GM12878 (cell line): ENCODE measurements around the gene SGSH. TPM values are rescaled to one million over a fixed set of nuclear protein-coding genes. Genes with fewer than 3 reads are reported as not detected.

Experiments used
- ATAC-seq: fragments of 200-7000 bp; cut with Tn5 transposase; 3 replicates; pipeline ENCODE4 v1.9.1; 2020; ENCODE audit warnings: mild to moderate bottlenecking, moderate library complexity
- BruUV-seq: library from RNA; stranded (reverse); fragments of 400-500 nt; replicated peaks from 2 replicates; lab custom pipeline; 2021; lab: Mats Ljungman, UMichigan
- CTCF ChIA-PET: fragments of 300-600 bp; sonication (Branson Sonifier 250); formaldehyde crosslinking; extraction: SDS; loops from one replicate; lab custom pipeline; 2021; ENCODE audit warnings: inconsistent platforms; lab: Yijun Ruan, JAX
- POLR2A ChIA-PET: fragments of 350-600 bp; formaldehyde crosslinking; extraction: SDS; loops from one replicate; lab custom pipeline; 2021; ENCODE audit warnings: inconsistent platforms; lab: Charles Lee
- RAD21 ChIA-PET: fragments of 300-600 bp; sonication (Branson Sonifier 250); formaldehyde crosslinking; loops from one replicate; lab custom pipeline; 2023; ENCODE audit warnings: antibody characterized with exemption; ENCODE audit not compliant: unreplicated experiment; lab: Charles Lee
- SMC1A ChIA-PET: fragments of 300-600 bp; sonication (Branson Sonifier 250); formaldehyde crosslinking; loops from one replicate; lab custom pipeline; 2023; ENCODE audit not compliant: unreplicated experiment, uncharacterized antibody; lab: Charles Lee
- DNase-seq: peaks from one replicate; pipeline ENCODE4 v3.0.0-alpha.2; 2011; ENCODE audit warnings: low read depth, low spot score
- FAIRE-seq: peaks from 3 replicates; lab custom pipeline; 2011; peaks lifted over from hg19 to GRCh38; lab: Jason Lieb, UNC
- H2AFZ ChIP-seq: 2 replicates; pipeline ENCODE4 v1.6.0; 2011; ENCODE audit warnings: low read depth, low read length, control low read depth; ENCODE audit not compliant: control insufficient read depth
- H3K27ac ChIP-seq: 2 replicates; pipeline ENCODE4 v1.5.1; 2011; ENCODE audit warnings: control low read depth; ENCODE audit not compliant: control insufficient read depth, insufficient read depth
- H3K27me3 ChIP-seq, 2 experiments: replicated peaks in 1 of 2; 2 replicates each; pipeline versions ENCODE4 v1.6.0 to v1.6.1; 2011; ENCODE audit warnings: low read length in 1 of 2; ENCODE audit not compliant: control insufficient read depth in 2 of 2, insufficient read depth in 2 of 2
- H3K36me3 ChIP-seq, 2 experiments: 2 replicates each; pipeline ENCODE4 v1.5.1; 2011; ENCODE audit warnings: low read length in 1 of 2; ENCODE audit not compliant: control insufficient read depth in 2 of 2, insufficient read depth in 2 of 2
- H3K4me1 ChIP-seq: 2 replicates; pipeline ENCODE4 v1.6.1; 2011; ENCODE audit warnings: mild to moderate bottlenecking, low read length, moderate library complexity, mixed read lengths; ENCODE audit not compliant: control insufficient read depth, insufficient read depth
- H3K4me2 ChIP-seq: 2 replicates; pipeline ENCODE4 v1.6.0; 2011; ENCODE audit warnings: control low read depth; ENCODE audit not compliant: control insufficient read depth, insufficient read depth
- H3K4me3 ChIP-seq: fragments of 200-600 bp; sonication (generic); 2 replicates; pipeline ENCODE4 v1.5.1; 2016
- H3K79me2 ChIP-seq: 2 replicates; pipeline ENCODE4 v1.6.0; 2011; ENCODE audit warnings: low read length; ENCODE audit not compliant: control insufficient read depth, insufficient read depth
- H3K9ac ChIP-seq: 2 replicates; pipeline ENCODE4 v1.8.0; 2011; ENCODE audit warnings: low read length, control low read depth, mixed read lengths; ENCODE audit not compliant: control insufficient read depth, insufficient read depth
- H3K9me3 ChIP-seq: replicated peaks from 3 replicates; pipeline ENCODE4 v1.5.1; 2011; ENCODE audit warnings: mild to moderate bottlenecking, low read length; ENCODE audit not compliant: control insufficient read depth, insufficient read depth
- H4K20me1 ChIP-seq: 2 replicates; pipeline ENCODE4 v1.6.0; 2011; ENCODE audit not compliant: control insufficient read depth, insufficient read depth
- CHD4 ChIP-seq: fragments of 200-600 bp; sonication (generic); IDR thresholded peaks from 2 replicates; pipeline ENCODE4 v1.6.1; 2016; ENCODE audit warnings: mild to moderate bottlenecking
- CUX1 ChIP-seq: IDR thresholded peaks from 2 replicates; pipeline ENCODE4 v1.6.1; 2012; ENCODE audit warnings: improper control_type of control experiment, low read depth, low read length; ENCODE audit not compliant: insufficient replicate concordance
- DPF2 ChIP-seq: fragments of 450-650 bp; IDR thresholded peaks from 2 replicates; pipeline ENCODE4 v1.6.1; 2017; ENCODE audit warnings: mild to moderate bottlenecking
- EZH2 ChIP-seq: IDR thresholded peaks from 2 replicates; pipeline ENCODE4 v1.6.1; 2012; ENCODE audit warnings: low read depth, mild to moderate bottlenecking, control low read depth, inconsistent platforms, low read length, borderline replicate concordance; ENCODE audit not compliant: control insufficient read depth
- MEF2A ChIP-seq: IDR thresholded peaks from 2 replicates; pipeline ENCODE4 v1.6.1; 2011; ENCODE audit warnings: low read depth, mild to moderate bottlenecking, low read length, moderate library complexity; ENCODE audit not compliant: insufficient read depth
- RBBP5 ChIP-seq: fragments of 200-600 bp; sonication (generic); conservative IDR thresholded peaks from 2 replicates; pipeline ENCODE4 v1.6.1; 2016
- SMC3 ChIP-seq: IDR thresholded peaks from 2 replicates; pipeline ENCODE4 v1.6.1; 2011; ENCODE audit warnings: low read length, improper control_type of control experiment, borderline replicate concordance
- ZNF592 ChIP-seq: fragments of 450-650 bp; IDR thresholded peaks from 2 replicates; pipeline ENCODE4 v1.6.1; 2017; ENCODE audit warnings: mild to moderate bottlenecking, moderate library complexity
- WGBS: methylation state at CpG from one replicate; pipeline ENCODE4 v1.1.6; 2016; ENCODE audit warnings: low lambda C conversion rate; ENCODE audit not compliant: insufficient replicate concordance, insufficient coverage; ENCODE audit errors: missing lambda C conversion rate; 5-methylcytosine and 5-hydroxymethylcytosine counted together
- in situ Hi-C: fragments of 300-500 bp; cut with MboI; formaldehyde crosslinking; loops from 9 replicates; pipeline ENCODE4 v1.14.3; 2018; ENCODE audit warnings: mixed read lengths
- intact Hi-C: fragments of 100-400 bp; cut with micrococcal nuclease; formaldehyde crosslinking; loops from one replicate; pipeline ENCODE4 v1.14.2; 2022; ENCODE audit not compliant: unreplicated experiment
- polyA plus RNA-seq, 11 experiments: library from polyadenylated mRNA; depleted of rRNA in 4 of 11; unstranded in 6 of 11; stranded (reverse) in 5 of 11; fragments of >200 nt; fragmentation: Nextera tagmentation in 4 of 11; fragmentation: Illumina TruSeq in 1 of 11; extraction: Ambion mirVana in 4 of 11; extraction: Trizol in 1 of 11; gene quantifications; 1 replicate in 1 of 11; 2 replicates in 10 of 11; pipeline versions ENCODE4 v1.2.1 to v1.2.3, GENCODE V29; 2011 to 2016; ENCODE audit warnings: inconsistent platforms in 2 of 11, missing spikeins in 2 of 11, low read depth in 1 of 11
- total RNA-seq, 4 experiments: library from RNA; depleted of rRNA in 3 of 4; stranded (reverse); fragments of >200 nt in 3 of 4; fragmentation: Illumina TruSeq in 1 of 4; extraction: Trizol in 1 of 4; gene quantifications; 2 replicates each; pipeline versions ENCODE4 v1.2.1 to v1.2.3, GENCODE V29; 2013 to 2021

SGSH gene
- total and polyA plus RNA-seq, 10 of the 15 experiments (the other 5 are each of a cell fraction or from before 2014, with no cell fraction given), result 0.13 to 17.2 (median 6.0) TPM

- peaks cover 0 to 5% of the 10 kb centered on the region in 2 experiments for H3K36me3 ChIP-seq
Observed at GRCh38 chr17:80214878-80215210, 5.3 kb downstream of the SGSH start.

GRCh38 chr17:80214012-80214877, 5.9 kb downstream of the SGSH start:
- no peaks in the 10 kb centered on the region for H3K9me3 ChIP-seq
- H3K4me3 ChIP-seq, result no peak overlapping the region
- WGBS, result 91% methylated on average over 48 of the region's 48 CpGs
- no peak overlapping the region for H3K9ac ChIP-seq
- H3K27me3 ChIP-seq, result no peaks in the 10 kb centered on the region
- no peak overlapping the region for H2AFZ ChIP-seq
- no peak for ATAC-seq
- ChIA-PET RAD21 (no interaction called here), CTCF (no interaction called here), POLR2A (no interaction called here), SMC1A (no interaction called here)
- in situ Hi-C loops (no loop called here), intact Hi-C loops (no loop called here)
- peaks cover 3% of the 10 kb centered on the region for H3K4me1 ChIP-seq
- DNase-seq, result no peak
- no peaks in the 10 kb centered on the region for H3K79me2 ChIP-seq
- no TSS peak for BruUV-seq
- H3K36me3 ChIP-seq, result peaks cover 0 to 5% of the 10 kb centered on the region in 2 experiments
- FAIRE-seq, result no peak
- H3K27ac ChIP-seq, result no peak overlapping the region
- H3K4me2 ChIP-seq, result no peak overlapping the region
- no peaks in the 10 kb centered on the region; the same call in 1 of the 2 replicates for H4K20me1 ChIP-seq
- TF ChIP-seq CUX1 (no peak), CHD4 (no peak), ZNF592 (no peak)

More at GRCh38 chr17:80214878-80215210, 5.3 kb downstream of the SGSH start:
- DNase-seq (no peak), FAIRE-seq (no peak), ATAC-seq (no peak)
- no TSS peak for BruUV-seq
- H3K9ac ChIP-seq, result no peak overlapping the region
- 78% methylated on average over 17 of the region's 17 CpGs for WGBS
- ChIA-PET RAD21 (no interaction called here), CTCF (no interaction called here), POLR2A (no interaction called here), SMC1A (no interaction called here)
- no peak overlapping the region for H3K4me3 ChIP-seq
- peaks cover 4% of the 10 kb centered on the region for H3K4me1 ChIP-seq
- H4K20me1 ChIP-seq, result no peaks in the 10 kb centered on the region; the same call in 1 of the 2 replicates
- H2AFZ ChIP-seq, result no peak overlapping the region
- no peaks in the 10 kb centered on the region for H3K9me3 ChIP-seq
- H3K27me3 ChIP-seq, result no peaks in the 10 kb centered on the region
- in situ Hi-C loops (no loop called here), intact Hi-C loops (loop anchor here (5.0 kb wide), 1 partner anchor 37 kb away; no protein-coding TSS in a partner anchor)
- H3K79me2 ChIP-seq, result peaks cover 4% of the 10 kb centered on the region
- no peak overlapping the region for H3K27ac ChIP-seq
- TF ChIP-seq RBBP5 (no peak), SMC3 (no peak), MEF2A (no peak), EZH2 (no peak), DPF2 (no peak)
- H3K4me2 ChIP-seq, result no peak overlapping the region
